Activated CD4-positive, alpha-beta T cell treated with anti-CD3 and anti-CD28 coated beads, Interleukin-2, amount 50 U/mL, for 1 hour (primary cell): ENCODE data around the gene SLC5A5.

Experiments
- DNase-seq: peaks from one replicate; pipeline ENCODE4 v3.0.0-alpha.2; 2020

SLC5A5 gene

GRCh38 chr19:17847538-17848366 lies 24.0 kb upstream of the SLC5A5 start, which contains the start of gene JAK3:
Gene JAK3, minus strand, starts transcription at chr19:17847982. Its CDS starts 3,565 bp downstream, at chr19:17844417.
- peak; percentile 78 for DNase-seq

DNA sequence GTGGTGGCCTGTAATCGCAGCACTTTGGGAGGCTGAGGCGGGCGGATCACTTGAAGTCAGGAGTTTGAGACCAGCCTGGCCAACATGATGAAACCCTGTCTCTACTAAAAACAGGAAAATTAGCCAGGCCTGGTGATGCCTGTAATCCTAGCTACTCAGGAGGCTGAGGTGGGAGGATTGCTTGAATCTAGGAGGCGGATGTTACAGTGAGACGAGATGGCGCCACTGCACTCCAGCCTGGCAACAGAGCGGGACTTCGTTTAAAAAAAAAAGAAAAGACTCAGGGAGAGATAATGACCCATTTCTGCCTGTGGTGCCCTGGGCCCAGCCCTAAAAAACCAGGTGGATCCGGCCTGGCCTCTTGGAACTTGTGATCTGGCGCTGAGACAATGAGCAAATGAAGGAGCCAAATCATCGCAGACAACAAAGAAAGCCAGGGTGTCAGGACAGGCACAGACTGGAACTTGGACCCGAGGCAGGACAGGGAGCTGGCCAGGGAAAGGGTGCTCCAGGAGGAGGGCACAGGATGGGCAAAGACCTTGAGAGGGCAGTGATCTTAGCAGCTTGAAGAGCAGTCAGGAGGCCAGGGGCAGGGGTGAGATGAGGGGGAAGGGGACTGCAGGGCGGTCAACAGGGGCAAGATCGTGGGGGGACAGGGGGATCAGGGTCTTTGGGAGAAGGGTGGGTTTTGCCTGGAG lies 23.0 kb upstream of the SLC5A5 start:
- DNase-seq: no peak

- DNase-seq: no peak
Measured at GRCh38 chr19:17854061-17854460, 17.7 kb upstream of the SLC5A5 start.

DNA sequence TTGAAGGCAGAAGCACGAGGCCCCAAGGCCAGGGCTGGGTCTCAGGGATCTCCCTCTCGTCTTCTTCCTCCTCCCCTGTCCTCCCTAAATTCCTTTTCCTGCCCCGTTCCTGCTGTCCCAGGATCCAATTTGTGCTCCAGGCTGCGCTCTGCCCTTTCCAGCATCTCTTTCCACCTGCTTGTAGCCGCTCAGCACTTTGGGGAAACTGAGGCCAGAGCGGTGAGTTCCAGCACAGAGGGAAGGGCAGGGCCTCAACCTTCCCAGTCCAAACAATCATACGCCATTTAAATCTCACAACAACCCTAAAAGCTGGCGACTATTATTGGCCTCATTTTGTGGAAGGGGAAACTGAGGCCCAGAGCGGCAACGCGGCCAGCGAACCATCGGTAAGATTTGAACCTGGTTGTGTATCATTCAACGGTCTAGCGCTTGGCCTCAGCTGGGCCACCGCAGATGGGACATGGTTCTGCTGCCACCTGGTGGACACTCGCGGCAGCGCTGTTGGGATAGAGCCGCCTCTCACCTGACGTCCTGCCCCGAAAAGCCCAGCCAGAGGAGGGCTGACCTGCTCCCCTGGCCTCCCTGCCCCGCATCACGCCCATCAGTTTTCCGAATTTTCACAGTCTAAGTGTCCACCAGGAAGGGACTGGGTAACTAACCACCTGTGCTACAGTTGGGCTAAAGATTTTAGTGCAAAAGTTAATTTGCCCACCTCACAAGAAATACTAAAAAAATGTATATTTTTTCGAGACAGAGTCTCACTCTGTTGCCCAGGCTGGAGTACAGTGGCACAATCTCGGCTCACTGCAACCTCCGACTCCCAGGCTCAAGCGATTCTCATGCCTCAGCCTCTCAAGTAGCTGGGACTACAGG lies 16.2 kb upstream of the SLC5A5 start:
- DNase-seq: peak; percentile 92

DNA sequence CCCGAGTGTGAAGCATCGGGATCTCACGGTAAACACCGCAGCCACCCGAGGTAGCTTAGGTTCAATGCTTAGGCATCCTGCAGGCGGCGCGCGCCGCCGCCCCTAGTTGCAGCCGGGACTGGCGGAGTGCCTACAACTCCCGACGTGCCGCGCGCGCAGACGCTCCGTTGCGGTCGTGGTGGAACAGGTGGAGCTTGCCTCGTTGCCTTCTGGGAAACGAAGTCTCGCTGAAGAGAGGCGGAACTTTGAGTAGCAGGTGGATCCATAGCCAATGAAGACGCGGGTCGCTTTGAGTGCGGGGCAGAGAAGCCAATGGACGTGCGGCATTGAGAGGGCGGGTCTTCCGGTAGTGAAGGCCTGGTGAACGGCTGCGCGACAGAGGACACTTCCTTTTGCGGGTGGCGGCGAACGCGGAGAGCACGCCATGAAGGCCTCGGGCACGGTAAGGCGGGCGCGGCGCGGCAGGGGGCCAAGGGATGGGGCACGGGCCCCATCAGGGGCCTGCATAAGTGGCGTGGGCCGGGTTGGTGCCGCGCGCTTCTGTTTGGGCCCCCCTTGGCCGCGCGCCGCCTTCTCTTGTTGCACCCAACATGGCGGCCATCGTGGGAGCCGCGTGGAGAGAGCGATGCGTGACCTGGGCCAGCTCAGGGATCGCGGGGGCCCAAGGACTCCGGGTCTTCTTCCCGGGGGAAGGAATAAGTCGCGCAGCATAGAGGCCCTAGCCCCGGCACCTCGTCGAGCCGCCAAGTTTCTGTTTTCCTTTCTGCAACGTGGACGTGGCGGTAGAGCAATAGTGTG lies 12.0 kb upstream of the SLC5A5 start, which contains the start of gene RPL18A:
TSS of gene RPL18A (plus strand) at position 378 of the 798 bp plus-strand sequence. CDS start at position 425, 47 bp downstream.
- peak; percentile 98 for DNase-seq

- DNase-seq: no peak
Measured at GRCh38 chr19:17860331-17860992, 11.3 kb upstream of the SLC5A5 start.

- no peak for DNase-seq
Measured at GRCh38 chr19:17860993-17861360, 10.8 kb upstream of the SLC5A5 start.

- DNase-seq: no peak
Measured at GRCh38 chr19:17861542-17862402, 10.0 kb upstream of the SLC5A5 start.

- no peak for DNase-seq
Measured at GRCh38 chr19:17862711-17863519, 8.8 kb upstream of the SLC5A5 start.

- no peak for DNase-seq
Measured at GRCh38 chr19:17863520-17864182, 8.1 kb upstream of the SLC5A5 start.

GRCh38 chr19:17865364-17866311 lies 6.1 kb upstream of the SLC5A5 start:
- no peak for DNase-seq

DNA sequence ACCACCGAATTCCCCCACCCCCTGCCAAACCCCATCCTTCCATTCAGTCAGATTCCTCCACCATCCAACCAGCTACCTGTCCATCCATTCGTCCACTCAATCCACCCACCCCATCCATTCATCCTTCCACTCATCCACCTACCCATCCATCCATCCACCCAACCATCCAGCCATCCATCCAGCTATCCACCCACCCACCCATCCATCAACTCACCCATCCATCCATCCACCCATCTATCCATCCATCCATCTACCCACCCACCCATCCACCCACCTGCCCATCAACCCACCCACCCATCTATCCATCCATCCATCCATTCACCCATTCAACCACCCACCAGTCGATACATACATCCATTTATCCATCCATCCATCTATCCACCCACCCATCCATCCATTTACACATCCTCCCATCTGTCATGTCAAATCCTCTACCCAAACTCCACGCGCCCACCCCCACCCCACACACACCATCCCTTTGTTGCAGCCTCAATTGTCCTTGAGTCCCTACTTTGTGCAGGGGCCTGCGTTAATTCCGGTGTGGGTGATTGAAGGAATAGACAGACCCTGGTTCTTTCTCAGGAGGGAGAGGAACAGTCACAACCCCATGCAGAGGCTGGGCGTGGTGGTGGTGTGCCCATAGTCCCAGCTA lies 5.3 kb upstream of the SLC5A5 start:
- DNase-seq: no peak

DNA sequence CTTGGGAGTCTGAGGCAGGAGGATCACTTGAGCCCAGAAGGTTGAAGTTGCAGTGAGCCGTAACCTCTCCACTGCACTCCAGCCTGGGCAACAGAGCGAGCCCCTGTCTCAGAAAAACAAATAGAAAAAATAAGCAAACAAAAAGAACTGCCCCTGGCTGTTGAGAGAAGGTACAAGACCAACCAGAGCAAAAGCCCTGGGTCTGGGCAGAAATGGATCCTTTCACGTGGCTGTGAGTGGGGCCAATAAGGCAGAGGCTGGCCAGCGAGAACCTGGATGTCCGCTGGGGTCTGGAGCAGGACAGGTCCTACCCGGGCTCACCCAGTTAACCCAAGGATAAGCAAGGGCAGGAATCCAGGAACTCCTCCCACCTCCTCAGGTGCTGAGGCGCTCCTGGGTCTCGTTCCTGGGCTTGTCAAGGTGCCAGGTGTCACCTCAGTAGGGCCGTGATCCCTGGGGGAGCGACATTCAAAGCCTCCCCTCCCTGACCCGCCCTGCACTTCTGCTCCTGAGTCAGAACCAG lies 4.7 kb upstream of the SLC5A5 start:
- no peak for DNase-seq

DNA sequence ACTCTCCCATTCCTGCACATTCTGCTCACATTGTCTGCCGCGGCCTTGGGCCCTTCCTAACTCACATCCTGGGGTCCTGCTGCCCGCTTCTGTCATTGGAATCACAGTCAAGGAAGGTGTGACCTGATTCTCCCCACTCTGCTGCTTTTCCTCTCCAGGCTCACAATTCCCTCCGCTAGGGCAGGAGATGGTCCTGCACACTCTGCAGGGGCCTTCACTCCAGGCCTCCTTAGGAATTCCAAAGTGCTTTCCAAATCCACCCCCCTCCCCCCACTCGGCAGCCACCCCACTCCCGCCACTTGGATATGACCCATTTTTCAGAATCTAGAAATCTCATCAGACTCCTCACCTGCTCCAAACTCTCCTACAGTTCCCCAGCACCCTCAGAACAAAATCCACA lies 3.1 kb upstream of the SLC5A5 start:
- no peak for DNase-seq

DNA sequence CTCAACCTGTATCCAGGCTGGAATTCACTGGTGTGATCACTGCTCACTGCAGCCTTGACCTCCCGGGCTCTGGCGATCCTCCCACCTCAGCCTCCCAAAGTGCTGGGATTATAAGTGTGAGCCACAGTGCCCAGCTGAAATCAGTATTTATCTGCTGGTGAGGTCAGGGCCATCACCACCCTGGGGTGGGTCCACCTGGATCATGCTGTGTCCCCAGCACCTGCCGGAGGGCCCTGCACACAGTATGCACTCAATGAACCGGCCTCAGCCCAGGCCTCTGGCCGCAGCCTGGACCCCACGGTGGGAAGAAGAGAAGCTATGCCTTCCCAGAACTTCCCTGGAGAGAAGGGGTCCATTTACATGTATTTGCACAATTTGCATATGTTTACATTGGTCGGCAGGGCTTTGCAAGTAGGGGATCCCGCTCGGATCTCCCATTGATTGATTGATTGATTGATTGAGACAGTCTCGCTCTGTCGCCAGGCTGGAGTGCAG lies 2.6 kb upstream of the SLC5A5 start:
- DNase-seq: no peak

DNA sequence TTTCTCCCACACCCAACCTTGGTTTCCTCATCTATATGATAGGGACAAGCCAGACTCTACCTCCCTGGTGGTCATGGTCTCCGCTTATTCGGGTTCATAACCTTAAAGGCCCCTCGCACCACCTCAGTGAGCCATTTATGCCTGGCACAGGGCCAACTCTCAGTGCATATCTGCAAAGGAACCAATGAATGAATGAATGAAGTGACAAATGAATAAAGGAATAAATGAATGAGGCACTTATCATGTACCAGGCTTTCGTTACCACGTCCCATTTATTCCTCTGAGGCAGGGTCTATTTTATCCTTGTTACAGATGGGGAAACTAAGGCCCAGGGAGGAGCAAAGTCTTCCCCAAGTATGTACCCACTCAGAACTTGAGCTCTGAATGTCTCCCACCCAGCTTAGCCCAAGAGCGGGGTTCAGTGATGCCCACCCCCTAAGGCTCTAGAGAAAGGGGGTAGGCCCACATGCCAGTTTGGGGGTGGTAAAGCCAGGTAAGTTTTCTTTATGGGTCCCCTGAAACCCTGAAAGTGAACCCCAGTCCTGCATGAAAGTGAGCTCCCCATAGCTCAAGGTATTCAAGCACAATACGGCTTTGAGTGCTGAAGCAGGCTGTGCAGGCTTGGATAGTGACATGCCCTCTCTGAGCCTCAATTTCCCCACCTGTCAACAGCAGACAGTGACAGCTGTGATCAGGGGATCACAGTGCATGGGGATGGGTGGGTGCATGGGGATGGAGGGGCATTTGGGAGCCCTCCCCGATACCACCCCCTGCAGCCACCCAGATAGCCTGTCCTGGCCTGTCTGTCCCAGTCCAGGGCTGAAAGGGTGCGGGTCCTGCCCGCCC lies 490 bp upstream of the SLC5A5 start:
- no peak for DNase-seq
